HG03432 (cell line): ENCODE measurements around the gene AP3S1.
"Not testable (repeated sequence)": the region's sequence is repeated elsewhere in the genome, so short reads cannot be mapped to it uniquely, and the experiment has no call there.

ENCODE experiments used
- ATAC-seq: cut with Tn5 transposase; IDR thresholded peaks from one replicate; pipeline ENCODE4 v1.9.1; 2021; ENCODE audit warnings: mild to moderate bottlenecking, moderate library complexity; ENCODE audit not compliant: unreplicated experiment

The AP3S1 gene

DNA sequence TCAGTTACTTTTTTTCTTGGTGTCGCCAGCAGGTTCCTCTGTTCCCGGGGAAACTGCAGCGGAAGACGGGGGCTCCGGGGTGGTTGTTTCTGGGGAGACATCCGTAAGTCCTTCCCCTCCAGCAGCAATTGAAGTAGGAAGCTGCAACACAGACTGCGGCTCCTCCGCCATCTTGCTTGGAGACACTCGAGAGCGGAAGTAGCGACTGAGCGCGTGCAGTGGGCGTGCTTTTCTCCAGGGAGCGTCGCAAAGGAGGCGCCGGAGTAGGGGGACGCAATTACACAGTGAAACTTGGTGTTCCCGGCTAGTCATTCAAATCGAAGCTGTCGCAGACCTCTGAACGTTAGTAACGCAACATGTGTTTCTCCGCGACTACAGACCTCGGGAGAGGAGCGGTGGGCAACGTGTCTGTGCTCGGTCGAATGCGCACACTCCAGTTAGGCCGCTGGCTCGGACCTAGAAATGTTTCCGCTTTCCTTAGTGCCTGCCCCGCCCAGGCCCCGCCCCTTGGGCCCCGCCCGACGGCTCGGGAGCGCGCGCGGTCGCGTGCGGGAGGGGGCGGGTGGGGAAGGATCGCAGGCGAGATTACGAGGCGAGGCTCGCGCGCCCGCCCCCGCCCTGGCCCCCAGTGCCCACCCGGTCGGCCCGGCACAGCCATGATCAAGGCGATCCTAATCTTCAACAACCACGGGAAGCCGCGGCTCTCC, at the start of gene AP3S1, which contains the start of gene ATG12:
Gene AP3S1 (plus strand): TSS at position 554 of the 707 bp plus-strand sequence. CDS start 103 bp downstream, at position 657.
Gene ATG12 (minus strand): TSS at position 184 of the 707 bp plus-strand sequence. CDS start 13 bp downstream, at position 171.
- peak; percentile 85 for ATAC-seq

DNA sequence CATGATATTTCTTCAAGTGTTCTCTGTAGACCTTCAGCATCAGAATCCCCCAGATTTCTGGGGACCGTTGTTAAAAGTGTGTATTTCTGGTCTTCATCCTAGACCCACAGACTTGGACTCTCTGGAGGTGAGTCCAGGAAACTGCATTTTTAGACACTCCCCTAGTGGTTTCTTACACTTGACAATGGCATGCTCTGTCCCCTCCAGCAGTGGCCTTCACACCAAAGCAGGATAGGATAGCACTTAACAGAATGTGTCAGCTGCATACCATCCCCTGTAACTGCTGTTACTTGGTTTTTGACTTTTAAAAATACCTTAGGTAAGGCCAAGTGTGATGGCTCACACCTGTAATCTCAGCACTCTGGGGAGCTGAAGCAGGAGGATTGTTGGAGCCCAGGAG, 46.0 kb upstream of the AP3S1 start:
- ATAC-seq = no peak

DNA sequence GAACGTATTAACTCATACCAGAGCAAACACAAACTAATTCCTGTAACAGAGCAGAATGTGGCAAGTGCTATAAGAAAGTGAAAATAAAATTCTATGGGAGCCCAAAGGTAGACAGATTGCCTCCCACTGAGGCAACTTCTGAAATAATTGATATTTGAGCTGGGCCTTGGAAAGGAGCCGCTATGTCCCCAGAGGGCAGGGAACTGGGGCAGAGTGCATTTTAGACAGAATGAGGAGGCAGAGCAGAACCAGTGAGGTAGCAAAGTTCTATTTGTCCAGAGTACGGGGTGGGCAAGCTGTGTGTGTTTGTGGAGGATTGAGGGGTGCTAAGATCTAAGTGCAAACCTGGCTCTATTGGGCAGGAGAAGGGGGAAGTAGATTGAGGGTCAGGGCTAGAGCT, 45.1 kb upstream of the AP3S1 start:
- ATAC-seq = no peak

DNA sequence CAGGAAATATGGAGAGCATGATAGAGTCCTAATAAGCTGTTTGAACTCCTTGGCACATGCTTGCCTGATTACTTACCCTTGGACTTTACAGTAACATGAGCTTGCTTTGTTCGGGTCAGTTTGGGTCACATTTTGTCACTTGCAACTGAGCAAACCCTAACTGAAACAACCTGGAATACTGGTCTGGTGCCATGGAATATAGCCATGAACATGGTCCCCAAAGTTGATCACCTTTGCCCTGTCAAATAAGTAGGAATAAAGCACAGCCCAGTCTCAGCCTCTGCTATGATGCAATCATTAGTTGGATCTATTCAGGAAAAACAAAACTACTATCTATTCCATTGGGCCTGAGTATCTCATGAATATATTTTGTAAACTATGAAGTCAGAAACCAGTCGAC, 43.5 kb upstream of the AP3S1 start:
- ATAC-seq = no peak

DNA sequence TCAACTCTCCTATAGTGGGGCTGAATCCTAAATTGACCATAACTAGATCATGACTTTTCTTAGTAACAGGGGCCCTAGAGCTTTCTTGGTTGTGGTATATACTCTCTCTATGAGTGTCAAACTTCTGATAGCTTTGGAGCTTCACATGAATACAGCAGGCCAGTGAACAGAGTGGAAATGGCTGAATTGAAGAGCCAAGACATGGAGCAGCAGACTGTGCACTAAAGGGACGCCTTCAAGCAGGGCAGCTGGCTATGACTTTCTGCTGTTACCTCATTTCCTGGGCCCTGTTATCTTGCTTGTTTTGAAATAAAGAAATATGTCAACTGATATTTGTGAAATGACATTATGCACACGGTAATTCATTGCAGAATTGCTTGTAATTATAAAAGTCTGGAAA, 41.6 kb upstream of the AP3S1 start:
- peak; percentile 32 for ATAC-seq

DNA sequence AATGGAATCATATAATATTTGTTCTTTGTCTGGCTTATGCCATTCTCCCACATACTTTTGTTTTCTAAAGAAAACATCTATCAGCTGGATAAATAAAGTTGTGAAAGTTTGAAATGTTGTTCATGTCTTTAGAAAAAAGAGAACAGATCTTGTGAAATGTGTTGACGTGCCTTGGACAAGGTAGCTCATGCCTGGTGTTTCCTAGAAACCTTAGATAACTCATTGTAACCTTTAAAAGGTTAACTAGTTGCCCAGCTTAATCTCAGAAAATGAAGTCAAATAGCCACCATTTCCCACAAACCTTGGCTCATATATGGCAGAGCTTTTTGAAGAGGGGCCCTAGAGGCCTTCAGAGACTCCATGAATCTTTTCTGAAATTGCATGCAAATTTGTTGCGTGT, 40.6 kb upstream of the AP3S1 start:
- ATAC-seq = no peak

DNA sequence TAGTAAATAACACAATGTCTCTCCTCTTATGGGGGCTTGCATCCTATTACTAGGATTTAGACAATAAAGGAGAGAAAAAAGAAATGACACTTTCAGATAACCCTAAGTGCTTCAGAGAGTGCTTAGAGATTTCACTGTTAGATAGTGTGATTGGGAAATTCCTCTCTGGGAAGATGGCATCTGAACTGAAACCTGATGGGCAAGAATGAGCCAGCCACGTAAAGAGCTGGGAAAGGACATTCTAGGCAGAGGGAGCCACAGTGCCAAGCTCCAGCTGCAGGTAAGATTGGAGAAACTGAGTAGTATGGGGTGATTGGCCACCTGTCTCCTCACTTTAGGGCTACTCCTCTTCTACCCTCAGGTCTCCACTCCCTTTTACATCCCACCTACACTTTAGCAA, 39.8 kb upstream of the AP3S1 start:
- no peak for ATAC-seq

DNA sequence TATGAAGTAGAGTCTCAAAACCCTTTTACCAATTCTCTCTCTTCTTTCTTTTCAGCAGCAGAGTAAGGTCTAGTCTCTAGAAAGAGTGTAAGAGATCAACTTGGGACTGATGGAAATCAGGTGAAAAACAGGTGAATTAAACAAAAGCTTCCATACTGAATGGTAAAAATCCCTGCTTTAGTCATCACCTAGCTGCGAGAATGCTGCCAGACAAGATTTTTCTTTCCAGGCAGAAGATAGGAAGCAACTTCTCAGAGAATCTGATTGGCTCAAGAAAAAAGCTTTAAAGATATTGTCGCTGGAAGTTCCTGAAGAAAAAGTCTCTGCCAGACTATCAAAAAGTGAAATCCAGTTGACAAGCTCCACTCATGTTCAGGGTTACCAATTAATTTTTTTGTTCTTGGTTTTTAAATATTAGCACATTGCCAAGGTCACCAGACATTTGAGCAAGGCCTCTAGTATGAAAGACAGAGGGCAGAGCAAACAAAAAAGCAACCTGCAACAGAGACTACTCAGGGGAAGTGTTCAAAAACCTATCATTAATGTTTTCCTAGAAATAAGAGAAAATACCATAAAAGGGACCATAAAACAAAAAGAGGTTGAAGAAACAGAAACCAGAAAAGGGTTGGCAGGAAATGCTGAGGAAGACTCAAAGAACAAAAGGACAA, 34.6 kb upstream of the AP3S1 start:
- ATAC-seq = no peak

DNA sequence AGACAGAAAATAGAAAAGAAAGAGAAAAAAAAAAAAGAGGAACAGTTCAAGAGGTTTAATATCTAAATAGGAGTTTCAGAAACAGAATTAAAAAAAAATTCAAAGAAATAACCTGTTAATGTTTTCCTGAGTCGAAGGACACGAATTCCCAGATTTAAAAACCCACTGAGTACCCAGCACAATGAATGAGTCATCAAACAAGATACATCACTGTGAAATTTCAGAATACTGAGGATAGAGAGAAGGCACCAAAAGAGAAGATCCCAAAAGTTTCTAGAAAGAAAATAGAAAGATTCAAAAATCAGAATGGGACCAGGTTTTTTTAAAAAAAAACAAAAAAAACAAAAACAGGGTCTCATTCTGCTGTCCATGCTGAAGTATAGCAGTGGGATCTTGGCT, 34.1 kb upstream of the AP3S1 start:
- ATAC-seq = no peak

DNA sequence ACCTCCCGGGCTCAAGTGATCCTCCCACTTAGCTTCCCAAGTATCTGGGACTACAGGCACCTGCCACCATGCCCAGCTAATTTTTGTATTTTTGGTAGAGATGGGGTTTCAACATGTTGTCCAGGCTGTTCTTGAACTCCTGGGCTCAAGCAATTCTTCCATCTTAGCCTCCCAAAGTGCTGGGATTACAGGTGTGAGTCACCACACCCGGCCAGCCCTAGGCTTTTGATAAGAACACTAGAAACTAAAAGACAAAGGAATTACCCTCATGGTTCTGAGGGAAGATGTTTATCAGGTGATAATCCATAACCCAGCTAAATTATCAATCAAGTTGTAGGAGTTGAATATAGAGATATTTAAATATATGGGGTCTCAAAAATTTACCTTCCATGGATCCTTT, 33.7 kb upstream of the AP3S1 start:
- not testable (repeated sequence) for ATAC-seq

DNA sequence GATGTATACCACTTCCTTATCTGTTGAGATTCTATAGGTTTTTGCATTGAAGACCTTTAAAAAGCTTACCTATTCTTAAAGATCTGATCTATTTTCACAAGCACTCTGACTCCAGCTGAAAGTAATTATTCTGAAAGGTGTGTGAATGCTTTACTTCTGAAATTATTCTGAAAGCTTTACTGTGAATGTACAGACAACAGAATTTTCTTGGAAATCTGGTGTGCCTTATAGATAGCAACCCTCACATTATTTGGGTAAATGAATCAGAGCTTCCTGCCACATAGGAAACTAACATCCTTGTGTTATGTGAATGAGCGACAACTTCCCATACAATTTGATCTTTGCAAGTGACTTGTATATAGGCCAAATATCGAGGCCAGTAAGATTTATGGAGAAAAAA, 31.8 kb upstream of the AP3S1 start:
- ATAC-seq = no peak

DNA sequence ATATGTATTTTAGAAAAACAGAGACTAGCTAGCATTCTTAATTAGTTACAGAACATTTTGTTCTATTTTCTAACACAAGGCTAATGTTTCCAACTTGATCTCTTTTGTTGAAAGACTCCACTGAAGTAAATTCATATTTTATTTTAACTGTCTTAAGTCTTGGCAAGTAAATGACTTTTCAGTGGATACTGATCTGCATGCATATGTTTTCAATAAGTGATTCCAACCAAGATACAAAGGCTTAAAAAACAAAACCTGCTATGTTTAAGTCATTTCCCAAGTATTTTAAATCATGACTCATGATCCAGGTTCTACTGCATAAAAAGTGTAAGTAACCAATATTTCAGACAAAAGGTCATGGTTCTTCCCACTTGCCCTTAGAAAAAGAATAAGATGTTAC, 31.0 kb upstream of the AP3S1 start:
- no peak for ATAC-seq

DNA sequence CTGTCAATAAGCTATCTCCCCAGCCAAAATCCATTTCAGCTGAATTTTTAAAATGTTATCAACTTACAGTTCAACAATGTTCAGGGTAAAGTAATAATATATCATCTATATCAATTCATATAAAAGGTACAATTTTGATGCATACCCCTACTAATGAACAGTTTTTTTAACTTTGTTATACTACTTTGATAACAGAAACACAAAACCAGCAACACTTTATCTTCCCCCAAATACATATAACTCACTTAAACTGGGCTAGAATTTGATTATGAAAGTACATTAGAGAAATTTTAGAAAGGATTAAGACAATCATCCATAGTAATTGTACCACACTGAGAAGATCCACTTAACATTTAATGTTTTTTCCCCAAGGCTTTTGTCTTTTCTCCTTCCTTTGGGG, 30.3 kb upstream of the AP3S1 start:
- no peak for ATAC-seq

DNA sequence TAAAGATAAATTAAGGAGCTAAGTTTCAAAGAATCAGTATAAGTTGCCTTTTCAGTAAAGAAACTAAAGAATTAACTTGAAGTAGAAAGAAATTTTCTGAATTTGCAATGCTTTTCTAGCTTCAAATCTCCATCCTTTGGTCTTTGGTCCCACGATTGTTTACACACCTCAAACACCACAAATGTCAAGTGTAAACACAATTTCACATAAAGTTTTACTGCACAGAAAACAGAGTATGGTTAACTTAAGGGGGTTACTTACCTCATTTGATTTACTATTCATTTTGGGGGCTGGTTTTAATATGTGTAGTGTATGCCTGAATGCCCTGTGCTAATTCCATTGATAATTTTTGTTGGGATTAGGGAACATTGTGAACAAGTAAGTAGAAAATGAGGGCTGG, 29.4 kb upstream of the AP3S1 start:
- no peak for ATAC-seq

DNA sequence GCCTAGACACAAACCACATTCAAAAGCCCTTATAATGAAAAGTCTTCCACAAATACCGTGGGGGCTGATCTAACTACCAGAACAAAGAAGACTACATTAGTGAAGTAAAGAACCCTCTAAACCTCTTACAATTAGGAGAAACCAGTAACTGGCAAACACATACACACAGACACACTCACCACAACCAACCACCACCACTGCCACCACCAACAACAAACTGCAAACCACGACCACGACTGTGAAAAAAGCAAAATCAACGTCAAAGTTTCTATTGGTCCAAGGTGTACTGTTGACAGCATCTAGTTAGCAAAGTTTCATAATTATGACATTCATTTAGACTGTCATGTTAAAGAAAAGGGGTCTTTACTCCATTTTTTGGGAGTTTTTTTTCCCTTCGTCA, 28.0 kb upstream of the AP3S1 start:
- no peak for ATAC-seq

DNA sequence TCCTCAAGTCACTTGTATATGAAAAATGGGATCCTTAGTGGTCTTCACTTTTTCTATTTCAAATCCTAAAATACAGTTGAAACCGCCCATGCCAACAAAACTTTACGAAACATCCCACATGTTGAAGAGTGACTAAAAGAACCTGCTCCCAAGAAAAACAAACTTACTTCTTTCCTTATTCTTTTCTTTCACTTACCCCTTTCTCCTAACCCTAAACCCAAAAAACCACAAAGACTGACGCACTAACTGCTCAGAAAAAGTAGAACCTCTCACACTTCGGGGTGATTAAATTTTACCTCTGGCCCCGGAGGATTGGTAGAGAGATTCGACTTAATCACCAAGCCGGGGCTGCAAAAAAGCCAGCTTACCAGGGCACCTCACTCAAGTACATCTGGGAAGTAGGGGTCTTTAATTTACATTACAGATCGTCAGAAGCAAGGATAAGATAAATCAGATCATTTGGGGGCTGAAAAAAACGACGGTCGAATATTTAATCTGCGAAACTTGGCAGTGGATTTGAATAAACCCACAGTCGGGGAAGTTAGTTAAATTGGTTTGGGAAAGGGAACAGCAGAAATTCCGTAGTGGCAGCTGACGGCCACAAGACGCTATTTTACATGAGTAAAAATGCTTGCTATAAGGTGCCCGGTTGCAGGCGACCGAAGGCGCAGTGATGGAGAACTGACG, 26.6 kb upstream of the AP3S1 start:
- ATAC-seq = peak; percentile 27

DNA sequence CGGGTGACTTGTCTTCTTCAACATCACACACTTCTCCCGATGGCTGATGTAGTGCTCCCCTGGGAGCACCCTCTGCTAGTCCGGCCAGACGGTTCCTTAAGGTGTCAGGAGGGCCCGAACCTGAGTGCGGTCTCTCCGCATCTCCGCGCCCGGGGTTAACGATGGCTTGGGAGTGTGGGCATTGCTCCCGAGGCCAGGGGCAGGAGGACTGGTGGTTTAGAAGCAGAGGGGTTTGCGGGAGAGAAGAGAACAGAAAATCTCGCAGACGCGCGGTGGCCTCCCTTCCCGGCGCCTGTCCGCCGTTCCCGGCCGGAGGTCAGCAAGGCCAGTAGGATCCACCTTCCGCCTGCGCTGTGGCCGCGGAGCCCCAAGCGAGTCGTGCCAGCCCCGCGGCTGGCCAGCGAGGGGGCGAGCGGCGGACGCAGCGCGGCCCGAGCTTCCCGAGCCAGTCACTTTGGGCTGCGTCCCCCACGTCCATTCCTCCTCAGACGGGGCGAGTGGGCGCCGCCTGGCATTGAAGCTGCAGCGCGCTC, 26.0 kb upstream of the AP3S1 start:
- peak; percentile 17 for ATAC-seq

DNA sequence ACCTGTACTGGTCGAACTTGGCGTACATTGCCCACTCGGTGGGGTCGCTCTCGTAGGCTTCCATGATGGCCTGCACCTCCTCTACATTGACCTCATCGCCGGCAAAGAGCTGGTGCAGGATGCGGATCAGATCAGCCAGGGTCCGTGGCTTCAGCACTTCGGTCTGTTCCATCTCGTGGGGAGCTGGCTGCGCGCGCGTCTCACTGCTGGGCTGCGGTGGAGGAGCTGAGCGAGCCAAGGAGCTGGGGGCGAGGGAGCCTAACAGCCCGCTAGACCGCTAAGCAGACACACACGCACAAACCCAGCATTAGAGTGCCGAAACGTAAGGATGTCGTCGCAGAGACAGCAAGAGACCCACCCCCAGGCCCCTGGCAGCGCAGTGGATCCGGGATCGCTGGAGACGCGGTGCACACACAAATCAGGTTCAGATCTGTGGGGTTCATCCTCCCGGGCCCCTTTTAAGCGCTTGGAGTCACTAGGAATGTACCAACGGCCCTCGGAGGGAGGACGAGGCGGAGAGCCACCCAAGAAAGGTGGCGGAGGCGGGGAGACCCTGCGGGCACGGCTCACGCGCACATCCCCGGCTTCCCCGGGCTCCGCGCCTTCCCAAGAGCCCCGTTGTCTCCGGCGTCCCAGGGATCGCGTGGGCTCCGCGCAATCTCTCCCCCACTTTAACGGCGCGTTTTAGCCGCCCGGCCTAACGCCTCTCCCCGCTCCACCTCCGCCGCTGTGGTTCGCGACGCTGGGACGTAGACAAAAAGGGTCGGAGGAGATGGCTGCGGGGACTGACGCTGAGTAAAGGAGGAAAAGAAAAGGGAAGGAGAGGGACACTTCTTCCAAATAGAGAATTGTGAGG, 25.3 kb upstream of the AP3S1 start, which contains the start of gene CDO1:
Gene CDO1 (minus strand): TSS at position 434 of the 856 bp plus-strand sequence. CDS start 262 bp downstream, at position 172.
- peak; percentile 55 for ATAC-seq

DNA sequence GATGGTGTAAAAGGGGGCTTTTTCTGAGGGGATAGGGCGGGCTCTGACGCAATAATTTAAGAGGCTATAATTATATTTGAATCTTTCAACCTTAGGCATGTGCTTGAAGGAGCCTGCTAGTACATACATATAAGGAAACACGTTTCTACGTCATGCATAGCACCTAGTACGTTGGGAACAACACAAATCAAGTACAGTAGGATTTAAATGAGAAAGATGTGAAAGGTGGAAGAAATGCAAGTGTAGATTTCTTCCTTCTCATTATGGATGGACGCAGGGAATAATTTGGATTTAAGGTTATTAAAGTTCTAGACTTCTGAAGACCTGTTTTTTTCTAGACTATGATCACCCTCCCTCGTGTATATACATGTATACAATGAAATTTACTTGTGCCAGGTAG, 24.3 kb upstream of the AP3S1 start:
- ATAC-seq = no peak

DNA sequence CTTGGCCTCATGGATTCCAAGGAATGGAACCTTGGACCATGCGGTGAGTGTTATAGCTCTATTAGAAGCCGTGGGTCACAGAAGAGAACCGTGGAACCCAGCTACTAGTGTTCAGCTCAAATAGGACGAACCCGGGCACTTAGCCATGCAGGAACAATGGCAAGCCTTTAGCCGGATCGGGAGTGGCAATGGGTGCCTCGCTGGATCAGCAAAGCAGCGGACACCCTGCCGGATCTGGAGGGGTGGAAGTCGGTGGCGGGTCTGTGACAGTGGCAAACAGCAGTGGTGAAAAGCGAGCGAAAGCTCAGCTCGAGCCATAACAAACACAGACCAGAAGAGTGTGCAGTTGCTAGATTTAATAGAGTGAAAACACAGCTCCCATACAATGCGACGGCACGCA, 22.9 kb upstream of the AP3S1 start:
- ATAC-seq = no peak

DNA sequence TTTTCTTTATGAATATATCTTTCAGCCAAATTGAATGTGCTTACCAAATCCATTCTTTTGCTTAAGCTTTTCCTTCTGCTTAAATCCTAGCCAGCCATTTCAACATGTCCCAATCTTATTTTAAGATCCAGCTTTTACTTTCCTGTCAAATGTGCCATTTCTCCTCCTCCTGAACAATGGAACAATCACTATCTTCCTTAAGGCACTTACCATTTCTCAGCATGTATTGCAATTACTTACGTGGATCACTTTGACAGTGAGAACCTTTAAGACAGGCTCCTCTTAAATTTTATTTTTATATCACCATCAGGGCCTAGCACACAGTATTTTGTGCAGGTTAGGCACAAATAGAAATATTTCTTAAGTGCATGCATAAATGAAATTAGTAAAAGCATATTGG, 20.9 kb upstream of the AP3S1 start:
- no peak for ATAC-seq
